ENCODE results near the gene FAM114A1. TPM values are rescaled to one million over a fixed set of nuclear protein-coding genes. Genes with fewer than 3 reads are reported as not detected.

FAM114A1 gene
- total RNA-seq, 1 donor from 2014 or later = 7.4 TPM

DNA sequence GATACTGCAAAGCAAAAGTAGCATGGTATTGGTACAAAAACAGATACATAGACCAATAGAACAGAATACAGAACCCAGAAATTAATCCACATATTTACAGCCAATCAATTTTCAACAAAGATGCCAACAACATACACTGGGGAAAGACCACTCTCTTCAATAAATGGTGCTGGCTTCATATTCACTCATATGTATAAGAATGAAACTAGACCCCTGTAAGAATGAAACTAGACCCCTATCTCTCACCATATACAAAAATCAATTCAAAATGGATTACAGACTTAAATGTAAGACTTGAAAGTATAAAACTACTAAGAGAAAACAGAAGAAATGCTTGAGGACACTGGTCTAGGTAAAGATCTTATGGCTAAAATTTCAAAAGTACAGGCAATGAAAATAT, 30.3 kb upstream of the FAM114A1 start:
- Histone ChIP-seq H3K36me3 (no peaks in the 10 kb centered on the region), H2AFZ (replicated peaks) (no peak overlapping the region), H3F3A (ENCODE audit: low read depth) (no peaks in the 10 kb centered on the region), H3K27me3 (no peaks in the 10 kb centered on the region), H3K4me1 (no peaks in the 10 kb centered on the region), H3K27ac (no peak overlapping the region), H3K79me2 (ENCODE audit: low read depth) (no peaks in the 10 kb centered on the region), H3K4me2 (no peak overlapping the region), H4K20me1 (ENCODE audit: low read depth) (no peaks in the 10 kb centered on the region), H3K9ac (no peak overlapping the region), H3K9me3 (ENCODE audit: low read depth) (no peaks in the 10 kb centered on the region), H3K4me3 (no peak overlapping the region)
- Mint-ChIP-seq H3K4me1 (peaks cover 2% of the 10 kb centered on the region), H3K27me3 (ENCODE audit: insufficient read depth, low read depth) (no peaks in the 10 kb centered on the region), H3K4me3 (no peak overlapping the region), H3K36me3 (peaks cover 2% of the 10 kb centered on the region), H3K27ac (no peak overlapping the region), H3K9me3 (peaks cover 21% of the 10 kb centered on the region)
- no peak for DNase-seq (ENCODE audit: low spot score)
- TF ChIP-seq EZH2 (IDR thresholded peaks at IDR 0.05) (no peak), CTCF (IDR thresholded peaks at IDR 0.05) (no peak), EZH2phosphoT487 (IDR thresholded peaks at IDR 0.05) (no peak)

- H3K4me1 Mint-ChIP-seq = peaks cover 7% of the 10 kb centered on the region
- DNase-seq (ENCODE audit: low spot score) = no peak
- peaks cover 2% of the 10 kb centered on the region for H3K36me3 Mint-ChIP-seq
- no peaks in the 10 kb centered on the region for H3K79me2 ChIP-seq (ENCODE audit: low read depth)
- H3K27ac Mint-ChIP-seq = no peak overlapping the region
- no peak for TF ChIP-seq EZH2 (IDR thresholded peaks at IDR 0.05)
- TF ChIP-seq EZH2phosphoT487 (IDR thresholded peaks at IDR 0.05) = no peak
- no peaks in the 10 kb centered on the region for H4K20me1 ChIP-seq (ENCODE audit: low read depth)
- H3K4me2 ChIP-seq = no peak overlapping the region
- no peak overlapping the region for H3K4me3 ChIP-seq
- H2AFZ ChIP-seq (replicated peaks) = no peak overlapping the region
- no peaks in the 10 kb centered on the region for H3K4me1 ChIP-seq
- no peak overlapping the region for H3K9ac ChIP-seq
- H3K9me3 ChIP-seq (ENCODE audit: low read depth) = no peaks in the 10 kb centered on the region
- H3K9me3 Mint-ChIP-seq = peaks cover 19% of the 10 kb centered on the region
- no peak overlapping the region for H3K4me3 Mint-ChIP-seq
- no peak overlapping the region for H3K27ac ChIP-seq
- no peaks in the 10 kb centered on the region for H3K27me3 Mint-ChIP-seq (ENCODE audit: insufficient read depth, low read depth)
- H3K36me3 ChIP-seq = no peaks in the 10 kb centered on the region
- H3K27me3 ChIP-seq = no peaks in the 10 kb centered on the region
- H3F3A ChIP-seq (ENCODE audit: low read depth) = no peaks in the 10 kb centered on the region
Observed at GRCh38 chr4:38837849-38838248, 29.8 kb upstream of the FAM114A1 start.

DNA sequence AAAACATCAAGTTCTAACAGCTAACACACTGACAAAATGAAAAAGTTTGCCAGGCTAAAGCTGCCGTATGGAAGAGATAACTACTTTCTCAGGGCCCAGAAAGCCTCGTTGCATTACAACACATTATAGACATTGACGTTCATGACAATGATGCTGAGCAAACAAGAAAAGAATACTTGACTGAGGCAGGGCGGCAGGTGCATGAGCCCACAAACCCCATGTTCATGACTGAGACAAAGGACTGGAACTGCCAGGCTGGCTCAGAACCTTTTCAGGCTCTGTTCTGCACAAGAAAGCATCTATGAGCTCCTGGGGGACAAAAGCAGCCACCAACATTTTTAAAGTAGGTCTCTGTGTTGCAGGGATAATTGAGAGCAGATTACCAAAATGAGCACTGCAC, 24.6 kb upstream of the FAM114A1 start:
- no peak for TF ChIP-seq CTCF (IDR thresholded peaks at IDR 0.05)
- no peak for TF ChIP-seq EZH2 (IDR thresholded peaks at IDR 0.05)
- TF ChIP-seq EZH2phosphoT487 (IDR thresholded peaks at IDR 0.05) = no peak
- no peak overlapping the region for H3K4me2 ChIP-seq
- no peaks in the 10 kb centered on the region for H3K36me3 Mint-ChIP-seq
- H3K4me3 Mint-ChIP-seq = no peak overlapping the region
- no peak overlapping the region for H2AFZ ChIP-seq (replicated peaks)
- H3K27ac Mint-ChIP-seq = no peak overlapping the region
- no peaks in the 10 kb centered on the region for H3K79me2 ChIP-seq (ENCODE audit: low read depth)
- no peak overlapping the region for H3K27ac ChIP-seq
- no peaks in the 10 kb centered on the region for H3K27me3 ChIP-seq
- peaks cover 3% of the 10 kb centered on the region for H3K9me3 Mint-ChIP-seq
- H3F3A ChIP-seq (ENCODE audit: low read depth) = no peaks in the 10 kb centered on the region
- no peaks in the 10 kb centered on the region for H3K36me3 ChIP-seq
- no peak for DNase-seq (ENCODE audit: low spot score)
- H4K20me1 ChIP-seq (ENCODE audit: low read depth) = no peaks in the 10 kb centered on the region
- no peaks in the 10 kb centered on the region for H3K4me1 ChIP-seq
- no peak overlapping the region for H3K4me3 ChIP-seq
- H3K4me1 Mint-ChIP-seq = peaks cover 10% of the 10 kb centered on the region
- no peaks in the 10 kb centered on the region for H3K9me3 ChIP-seq (ENCODE audit: low read depth)
- no peaks in the 10 kb centered on the region for H3K27me3 Mint-ChIP-seq (ENCODE audit: insufficient read depth, low read depth)
- no peak overlapping the region for H3K9ac ChIP-seq

GRCh38 chr4:38846015-38846414, 21.6 kb upstream of the FAM114A1 start:
- Histone ChIP-seq H3K36me3 (no peaks in the 10 kb centered on the region), H3K4me3 (no peak overlapping the region), H3K9ac (no peak overlapping the region), H3K4me1 (no peaks in the 10 kb centered on the region), H3K4me2 (no peak overlapping the region), H3K27me3 (no peaks in the 10 kb centered on the region), H3K79me2 (ENCODE audit: low read depth) (no peaks in the 10 kb centered on the region), H3K9me3 (ENCODE audit: low read depth) (no peaks in the 10 kb centered on the region), H4K20me1 (ENCODE audit: low read depth) (no peaks in the 10 kb centered on the region), H3K27ac (no peak overlapping the region), H2AFZ (replicated peaks) (no peak overlapping the region), H3F3A (ENCODE audit: low read depth) (no peaks in the 10 kb centered on the region)
- H3K27ac Mint-ChIP-seq = no peak overlapping the region
- no peak overlapping the region for H3K4me3 Mint-ChIP-seq
- TF ChIP-seq EZH2phosphoT487 (IDR thresholded peaks at IDR 0.05) (no peak), CTCF (IDR thresholded peaks at IDR 0.05) (no peak), EZH2 (IDR thresholded peaks at IDR 0.05) (no peak)
- H3K4me1 Mint-ChIP-seq = peaks cover 10% of the 10 kb centered on the region
- peaks cover 9% of the 10 kb centered on the region for H3K9me3 Mint-ChIP-seq
- H3K27me3 Mint-ChIP-seq (ENCODE audit: insufficient read depth, low read depth) = no peaks in the 10 kb centered on the region
- no peak for DNase-seq (ENCODE audit: low spot score)
- H3K36me3 Mint-ChIP-seq = no peaks in the 10 kb centered on the region

Measured in neural progenitor cell (in vitro differentiated cells).